ELF-1 (cell line): Measurements from ENCODE around the gene MOB3C.
A peak's percentile ranks its signal among the peaks of the same experiment; 100 is the strongest.

Source experiments
- DNase-seq: peaks from one replicate; pipeline ENCODE4 v3.0.0-alpha.2; 2016; ENCODE audit warnings: low read depth, low spot score

The MOB3C gene

DNA sequence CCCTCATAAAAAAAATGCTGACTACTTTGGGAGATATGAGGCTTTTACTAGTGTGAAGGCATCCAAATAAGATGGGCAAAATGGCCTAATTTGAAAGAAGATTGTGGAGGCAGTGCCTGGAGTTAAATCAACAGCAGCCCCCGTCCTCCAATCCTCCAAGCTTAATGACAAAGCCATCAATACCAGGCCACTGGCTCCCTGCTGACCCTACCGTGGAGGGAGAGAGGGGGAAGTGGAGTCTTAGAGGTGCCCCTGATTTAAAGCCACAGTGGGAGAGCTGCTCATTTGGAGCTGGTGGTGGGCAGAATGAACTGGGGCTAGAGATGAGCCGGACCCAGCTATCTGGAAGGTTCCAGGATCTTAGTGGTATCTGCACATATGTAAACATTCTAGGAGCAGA lies 40.8 kb downstream of the MOB3C start:
- DNase-seq: no peak

GRCh38 chr1:46575300-46575699 lies 41.3 kb downstream of the MOB3C start:
- DNase-seq: no peak

DNA sequence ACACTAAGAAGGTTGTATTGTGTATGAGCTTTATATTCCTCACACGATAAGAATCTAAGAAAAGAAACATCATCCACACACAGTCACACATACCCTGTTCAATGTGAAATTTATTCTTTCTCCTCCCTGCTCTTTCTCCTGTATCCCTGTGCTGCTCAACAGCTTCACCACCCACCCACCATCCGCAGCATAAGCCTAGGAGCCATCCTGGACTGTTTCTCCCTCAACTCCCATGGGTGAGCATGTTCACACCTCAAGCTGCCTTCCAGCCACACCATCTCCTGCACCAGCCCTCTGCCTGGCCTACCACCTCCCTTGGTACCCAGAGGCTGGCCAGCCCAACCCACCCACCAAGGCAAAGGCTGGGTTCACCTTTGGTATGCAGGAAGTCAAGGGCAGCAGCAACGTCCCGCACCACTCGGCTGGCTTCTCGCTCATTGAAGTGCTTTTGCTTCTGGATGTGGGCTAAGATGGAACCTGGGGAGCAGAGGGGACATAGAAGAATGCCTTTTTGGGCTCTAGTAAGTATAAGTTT lies 44.9 kb downstream of the MOB3C start:
- no peak for DNase-seq

GRCh38 chr1:46569884-46570725 lies 46.5 kb downstream of the MOB3C start:
- DNase-seq: no peak

GRCh38 chr1:46569116-46569515 lies 47.5 kb downstream of the MOB3C start:
- no peak for DNase-seq

DNA sequence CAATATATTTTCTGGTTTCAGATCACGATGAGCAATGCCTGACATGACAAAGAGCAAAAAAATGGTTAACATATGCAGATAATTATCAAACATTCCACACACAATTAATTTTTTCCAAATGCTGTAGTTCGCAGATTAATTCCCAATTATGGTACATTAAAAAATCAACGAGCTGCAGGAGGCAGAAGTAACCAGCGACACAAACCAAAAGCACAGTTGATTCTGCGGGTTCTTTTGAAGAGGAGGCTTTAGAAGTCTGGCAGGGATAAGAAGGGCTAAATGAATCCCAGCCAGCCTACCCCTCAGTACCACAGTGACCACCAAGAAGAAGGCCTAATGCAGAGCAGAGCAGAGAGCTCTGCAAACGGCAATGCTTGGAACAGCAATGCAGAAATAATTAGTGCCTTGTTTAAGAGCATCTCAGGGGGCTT lies 48.1 kb downstream of the MOB3C start:
- DNase-seq: no peak

DNA sequence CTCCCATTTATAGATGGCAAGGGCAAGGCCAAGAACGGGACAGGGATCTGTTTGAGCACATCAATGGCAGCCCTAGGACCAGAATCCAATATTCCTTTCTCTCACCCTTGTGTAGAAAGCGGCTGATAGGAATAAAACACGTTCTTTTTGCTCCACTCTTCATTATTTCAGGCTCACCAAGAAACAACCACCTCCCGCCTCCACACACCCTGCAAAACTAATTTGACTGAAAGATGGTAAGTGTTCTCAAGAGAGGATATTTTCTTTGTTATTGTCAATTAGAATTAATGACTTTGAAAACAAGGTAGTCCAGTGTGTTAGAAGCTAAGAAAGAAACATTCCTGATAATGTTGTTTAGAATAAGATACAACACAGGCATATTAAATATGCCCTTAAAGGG lies 53.3 kb downstream of the MOB3C start:
- DNase-seq: no peak

DNA sequence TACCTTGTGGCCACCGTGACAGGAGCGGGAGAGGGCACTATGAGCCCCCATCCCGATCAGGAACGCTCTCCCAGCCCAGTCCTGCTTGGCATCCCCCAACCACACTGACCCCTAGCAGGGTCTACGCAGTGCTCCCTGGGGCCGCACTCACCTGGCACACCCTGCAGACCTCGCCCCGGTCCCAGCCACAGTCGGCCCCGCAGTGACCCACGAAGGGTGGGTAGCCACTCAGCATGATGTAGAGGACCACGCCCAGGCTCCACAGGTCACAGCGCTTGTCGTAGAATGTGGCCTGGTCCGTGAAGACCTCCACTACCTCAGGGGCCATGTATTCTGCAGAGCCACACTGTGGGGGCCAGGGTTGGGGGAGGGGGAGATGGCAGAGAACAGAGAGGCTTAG lies 54.1 kb downstream of the MOB3C start:
- DNase-seq: no peak

- DNase-seq: no peak
Observed at GRCh38 chr1:46558966-46559365, 57.6 kb downstream of the MOB3C start.

DNA sequence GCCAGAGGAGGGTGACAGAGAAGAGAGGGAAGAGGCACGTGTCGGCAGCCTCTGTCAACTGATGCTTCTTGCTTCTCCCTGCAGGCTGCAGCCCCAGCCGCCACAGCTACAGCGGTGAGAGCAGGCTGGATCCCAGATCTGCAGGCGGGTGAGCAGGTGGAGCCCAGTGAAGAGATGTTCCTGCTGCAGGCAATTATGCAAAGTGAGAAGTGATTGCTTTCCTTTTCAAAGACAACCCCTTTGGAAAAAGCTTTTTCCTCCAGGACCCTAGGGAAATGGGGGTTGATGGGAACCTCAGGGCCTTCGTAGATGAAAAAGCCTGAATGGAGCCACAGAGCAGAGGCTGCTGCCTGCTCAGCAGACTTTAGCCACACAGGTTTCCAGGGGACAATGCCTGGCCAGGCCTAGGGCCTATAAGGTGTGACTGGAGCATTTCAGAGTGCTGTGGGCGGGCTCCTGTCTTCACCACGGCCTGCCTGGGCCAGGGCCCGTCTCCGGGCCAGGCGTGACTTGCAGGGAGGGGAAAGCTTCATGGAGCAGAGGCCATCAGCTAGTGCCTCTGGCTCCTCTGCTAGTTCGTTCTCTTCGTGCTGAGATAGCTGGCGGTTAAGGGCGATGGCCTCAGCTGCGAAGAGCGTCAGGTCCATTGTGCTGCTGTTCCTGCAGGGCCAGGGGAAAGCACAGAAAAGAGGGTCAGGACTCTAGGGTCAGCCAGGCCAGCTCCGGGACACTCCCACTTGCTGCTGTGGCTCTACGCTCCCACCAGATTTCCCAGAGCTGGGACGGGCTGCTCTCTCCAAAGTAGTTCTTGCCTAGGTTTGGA lies 58.3 kb downstream of the MOB3C start:
- DNase-seq: peak; percentile 93
